Measurements from ENCODE around the gene CBX1. TPM values are rescaled to one million over a fixed set of nuclear protein-coding genes. Genes with fewer than 3 reads are reported as not detected.

CBX1 gene
- total and polyA plus RNA-seq, 4 donors, result 17.6 to 43.2 (median 28.9) TPM

- peaks cover 14 to 39% (median 18%) of the 10 kb centered on the region in 5 donors for H3K4me1 ChIP-seq (ENCODE audit: control insufficient read depth in 5 of 5, insufficient read depth in 5 of 5, low read length in 5 of 5)
- no peaks in the 10 kb centered on the region for H3K27me3 ChIP-seq (ENCODE audit: control insufficient read depth in 3 of 3, insufficient read depth in 3 of 3, low read length in 2 of 3)
- 5% methylated on average over 26 of the region's 26 CpGs for WGBS, 2 donors
- H3K36me3 ChIP-seq (ENCODE audit: control insufficient read depth in 4 of 4, insufficient read depth in 4 of 4, low read length in 4 of 4), result peaks cover 0 to 13% (median 5%) of the 10 kb centered on the region in 4 donors
- peak overlapping the region; percentile 73 to 81 for H3K9ac ChIP-seq (ENCODE audit: insufficient read depth in 1 of 2, low read length in 2 of 2)
- no peaks in the 10 kb centered on the region for H3K9me3 ChIP-seq (ENCODE audit: control insufficient read depth in 4 of 4, insufficient read depth in 3 of 4, low read length in 3 of 4)
- TF ChIP-seq CTCF (IDR thresholded peaks at IDR 0.05; ENCODE audit: control extremely low read depth, extremely low read depth), result no peak
- DNase-seq (peak in 1 of 3 donors; percentile 22), ATAC-seq (ENCODE audit: insufficient read depth, low FRiP score) (no peak)
- H3K27ac ChIP-seq (ENCODE audit: low read depth in 1 of 2, low read length in 1 of 2), result peak overlapping the region; percentile 94 to 97
- H3K4me3 ChIP-seq, result peak overlapping the region; percentile 79
Measured at GRCh38 chr17:48047113-48047740, 54.1 kb downstream of the CBX1 start.

- H3K27ac ChIP-seq (ENCODE audit: low read depth in 1 of 2, low read length in 1 of 2), result no peak overlapping the region
- ATAC-seq (ENCODE audit: insufficient read depth, low FRiP score), result no peak
Measured at GRCh38 chr17:48046296-48046695, 55.0 kb downstream of the CBX1 start.

GRCh38 chr17:48045316-48046001, 55.8 kb downstream of the CBX1 start:
- no peak for TF ChIP-seq CTCF (IDR thresholded peaks at IDR 0.05; ENCODE audit: control extremely low read depth, extremely low read depth)
- WGBS, 2 donors, result 66 to 82% methylated on average over 8 of the region's 8 CpGs
- H3K9me3 ChIP-seq (ENCODE audit: control insufficient read depth in 4 of 4, insufficient read depth in 3 of 4, low read length in 3 of 4), result no peaks in the 10 kb centered on the region
- no peak overlapping the region for H3K4me3 ChIP-seq
- DNase-seq (no peak), ATAC-seq (ENCODE audit: insufficient read depth, low FRiP score) (no peak)
- H3K4me1 ChIP-seq (ENCODE audit: control insufficient read depth in 5 of 5, insufficient read depth in 5 of 5, low read length in 5 of 5), result peaks cover 6 to 23% (median 10%) of the 10 kb centered on the region in 5 donors
- no peak overlapping the region for H3K27ac ChIP-seq (ENCODE audit: low read depth in 1 of 2, low read length in 1 of 2)
- H3K36me3 ChIP-seq (ENCODE audit: control insufficient read depth in 4 of 4, insufficient read depth in 4 of 4, low read length in 4 of 4), result peaks cover 0 to under 1% (median 0%) of the 10 kb centered on the region in 4 donors
- no peaks in the 10 kb centered on the region for H3K27me3 ChIP-seq (ENCODE audit: control insufficient read depth in 3 of 3, insufficient read depth in 3 of 3, low read length in 2 of 3)
- no peak overlapping the region for H3K9ac ChIP-seq (ENCODE audit: insufficient read depth in 1 of 2, low read length in 2 of 2)

More at GRCh38 chr17:48046296-48046695, 55.0 kb downstream of the CBX1 start:
- H3K4me3 ChIP-seq, result no peak overlapping the region
- no peaks in the 10 kb centered on the region for H3K9me3 ChIP-seq (ENCODE audit: control insufficient read depth in 4 of 4, insufficient read depth in 3 of 4, low read length in 3 of 4)
- TF ChIP-seq CTCF (IDR thresholded peaks at IDR 0.05; ENCODE audit: control extremely low read depth, extremely low read depth), result no peak
- WGBS, 2 donors, result 90% methylated on average over 7 of the region's 7 CpGs
- peaks cover 8 to 30% (median 15%) of the 10 kb centered on the region in 5 donors for H3K4me1 ChIP-seq (ENCODE audit: control insufficient read depth in 5 of 5, insufficient read depth in 5 of 5, low read length in 5 of 5)
- no peak for DNase-seq
- H3K9ac ChIP-seq (ENCODE audit: insufficient read depth in 1 of 2, low read length in 2 of 2), result no peak overlapping the region
- peaks cover 0 to 9% (median 3%) of the 10 kb centered on the region in 4 donors for H3K36me3 ChIP-seq (ENCODE audit: control insufficient read depth in 4 of 4, insufficient read depth in 4 of 4, low read length in 4 of 4)
- H3K27me3 ChIP-seq (ENCODE audit: control insufficient read depth in 3 of 3, insufficient read depth in 3 of 3, low read length in 2 of 3), result no peaks in the 10 kb centered on the region
